GM06990 (cell line): ENCODE measurements around the gene TSKS.

ENCODE experiments used
- DNase-seq: peaks from one replicate; pipeline ENCODE4 v3.0.0-alpha.2; 2011; ENCODE audit not compliant: insufficient read length; ENCODE audit errors: extremely low read depth
- H3K27me3 ChIP-seq: replicated peaks from 2 replicates; pipeline ENCODE4 v1.6.0; 2011; ENCODE audit warnings: low read length; ENCODE audit not compliant: control insufficient read depth, insufficient read depth
- H3K36me3 ChIP-seq: 2 replicates; pipeline ENCODE4 v1.5.1; 2011; ENCODE audit warnings: low read length; ENCODE audit not compliant: control insufficient read depth, insufficient read depth
- H3K4me3 ChIP-seq: replicated peaks from 2 replicates; pipeline ENCODE4 v1.5.1; 2011; ENCODE audit warnings: low read depth, mild to moderate bottlenecking, control low read depth, low read length
- CTCF ChIP-seq: IDR thresholded peaks from 2 replicates; pipeline ENCODE4 v1.5.1; 2011; ENCODE audit warnings: low read length, control low read depth, mild to moderate bottlenecking, inconsistent platforms; ENCODE audit not compliant: insufficient read depth, poor library complexity, severe bottlenecking

The TSKS gene

GRCh38 chr19:49808711-49809159 lies 45.6 kb upstream of the TSKS start:
- Histone ChIP-seq H3K36me3 (peaks cover 2% of the 10 kb centered on the region), H3K4me3 (peak overlapping the region; percentile 69), H3K27me3 (no peaks in the 10 kb centered on the region)
- no peak for TF ChIP-seq CTCF
- DNase-seq = peak; percentile 76

GRCh38 chr19:49807904-49808675 lies 45.0 kb upstream of the TSKS start:
- H3K4me3 ChIP-seq = no peak overlapping the region
- no peak for TF ChIP-seq CTCF
- H3K27me3 ChIP-seq = no peaks in the 10 kb centered on the region
- DNase-seq = no peak
- peaks cover 8% of the 10 kb centered on the region for H3K36me3 ChIP-seq

- TF ChIP-seq CTCF = no peak
- Histone ChIP-seq H3K4me3 (no peak overlapping the region), H3K36me3 (peaks cover 11% of the 10 kb centered on the region), H3K27me3 (no peaks in the 10 kb centered on the region)
- no peak for DNase-seq
Observed at GRCh38 chr19:49807058-49807903, 44.2 kb upstream of the TSKS start.

GRCh38 chr19:49806620-49806959 lies 43.5 kb upstream of the TSKS start:
- peaks cover 13% of the 10 kb centered on the region for H3K36me3 ChIP-seq
- no peaks in the 10 kb centered on the region for H3K27me3 ChIP-seq
- DNase-seq = no peak
- no peak overlapping the region for H3K4me3 ChIP-seq
- no peak for TF ChIP-seq CTCF

GRCh38 chr19:49805822-49806619 lies 42.9 kb upstream of the TSKS start:
- Histone ChIP-seq H3K4me3 (no peak overlapping the region), H3K36me3 (peaks cover 17% of the 10 kb centered on the region), H3K27me3 (no peaks in the 10 kb centered on the region)
- TF ChIP-seq CTCF = no peak
- no peak for DNase-seq
